Trophoblast cell (in vitro differentiated cells and primary cell): ENCODE results near the gene CLDN5.

Source experiments
- DNase-seq, 2 donors: peaks; one replicate each; pipeline ENCODE4 v3.0.0-alpha.2; 2016
- H2AFZ ChIP-seq: 2 replicates; pipeline ENCODE4 v1.6.1; 2013; ENCODE audit warnings: low read length, moderate library complexity, mild to moderate bottlenecking; ENCODE audit not compliant: insufficient read depth, poor library complexity
- H2AK5ac ChIP-seq: 2 replicates; pipeline ENCODE4 v1.6.1; 2013; ENCODE audit warnings: mild to moderate bottlenecking, low read length
- H2BK120ac ChIP-seq: 2 replicates; pipeline ENCODE4 v1.6.1; 2013; ENCODE audit warnings: low read length, mild to moderate bottlenecking, moderate library complexity; ENCODE audit not compliant: insufficient read depth, poor library complexity
- H2BK12ac ChIP-seq: 2 replicates; pipeline ENCODE4 v1.6.1; 2013; ENCODE audit warnings: mild to moderate bottlenecking, low read length, moderate library complexity
- H2BK5ac ChIP-seq: 2 replicates; pipeline ENCODE4 v1.6.1; 2013; ENCODE audit warnings: low read length, low read depth, moderate library complexity, mild to moderate bottlenecking; ENCODE audit not compliant: poor library complexity
- H3K14ac ChIP-seq: 2 replicates; pipeline ENCODE4 v1.6.1; 2013; ENCODE audit warnings: mild to moderate bottlenecking, low read length
- H3K18ac ChIP-seq: 2 replicates; pipeline ENCODE4 v1.6.1; 2013; ENCODE audit warnings: mild to moderate bottlenecking, low read length
- H3K23ac ChIP-seq: 2 replicates; pipeline ENCODE4 v1.6.1; 2013; ENCODE audit warnings: low read length
- H3K27ac ChIP-seq: 2 replicates; pipeline ENCODE4 v1.5.1; 2013; ENCODE audit warnings: low read depth, mild to moderate bottlenecking, inconsistent platforms, low read length, moderate library complexity
- H3K27me3 ChIP-seq: 2 replicates; pipeline ENCODE4 v1.6.1; 2013; ENCODE audit warnings: inconsistent platforms, mild to moderate bottlenecking, low read length, moderate library complexity; ENCODE audit not compliant: insufficient read depth
- H3K36me3 ChIP-seq, 2 experiments: 1 replicate in 1 of 2; 2 replicates in 1 of 2; pipeline ENCODE4 v1.6.1; 2013; ENCODE audit warnings: low read length in 2 of 2, mild to moderate bottlenecking in 2 of 2, moderate library complexity in 1 of 2; ENCODE audit not compliant: insufficient read depth in 2 of 2, control insufficient read depth in 1 of 2
- H3K4ac ChIP-seq: 2 replicates; pipeline ENCODE4 v1.6.1; 2013; ENCODE audit warnings: low read depth, mild to moderate bottlenecking, low read length, moderate library complexity
- H3K4me1 ChIP-seq, 2 experiments: 1 replicate in 1 of 2; 2 replicates in 1 of 2; pipeline ENCODE4 v1.6.1; 2013; ENCODE audit warnings: low read length in 2 of 2, mild to moderate bottlenecking in 2 of 2, moderate library complexity in 1 of 2; ENCODE audit not compliant: insufficient read depth in 2 of 2, control insufficient read depth in 1 of 2
- H3K4me2 ChIP-seq: 2 replicates; pipeline ENCODE4 v1.6.1; 2013; ENCODE audit warnings: inconsistent platforms, mild to moderate bottlenecking, low read length, moderate library complexity
- H3K4me3 ChIP-seq: 2 replicates; pipeline ENCODE4 v1.5.1; 2013; ENCODE audit warnings: mild to moderate bottlenecking, low read depth, low read length, inconsistent platforms
- H3K79me1 ChIP-seq: one replicate; pipeline ENCODE4 v1.6.1; 2013; ENCODE audit warnings: low read length
- H3K79me2 ChIP-seq: 2 replicates; pipeline ENCODE4 v1.6.1; 2013; ENCODE audit warnings: low read length, mild to moderate bottlenecking; ENCODE audit not compliant: control insufficient read depth, insufficient read depth, poor library complexity
- H3K9ac ChIP-seq: 2 replicates; pipeline ENCODE4 v1.6.1; 2013; ENCODE audit warnings: mild to moderate bottlenecking, low read length
- H3K9me3 ChIP-seq: 2 replicates; pipeline ENCODE4 v1.6.1; 2013; ENCODE audit warnings: low read depth, mild to moderate bottlenecking, control low read depth, inconsistent platforms, low read length; ENCODE audit not compliant: insufficient read depth
- H4K12ac ChIP-seq: 2 replicates; pipeline ENCODE4 v1.6.1; 2013; ENCODE audit warnings: low read depth, mild to moderate bottlenecking, low read length, moderate library complexity
- H4K8ac ChIP-seq: 2 replicates; pipeline ENCODE4 v1.6.1; 2013; ENCODE audit warnings: low read depth, mild to moderate bottlenecking, low read length, moderate library complexity
- H4K91ac ChIP-seq: one replicate; pipeline ENCODE4 v1.6.1; 2013; ENCODE audit warnings: low read depth, mild to moderate bottlenecking, low read length, moderate library complexity
- WGBS: extraction: QIAGEN DNeasy Blood & Tissue Kit; methylation state at CpG from one replicate; pipeline ENCODE4 v1.1.7; 2013; ENCODE audit warnings: missing lambda C conversion rate; ENCODE audit not compliant: insufficient read length, insufficient coverage; ENCODE audit errors: extremely low coverage; 5-methylcytosine and 5-hydroxymethylcytosine counted together

The CLDN5 gene

DNA sequence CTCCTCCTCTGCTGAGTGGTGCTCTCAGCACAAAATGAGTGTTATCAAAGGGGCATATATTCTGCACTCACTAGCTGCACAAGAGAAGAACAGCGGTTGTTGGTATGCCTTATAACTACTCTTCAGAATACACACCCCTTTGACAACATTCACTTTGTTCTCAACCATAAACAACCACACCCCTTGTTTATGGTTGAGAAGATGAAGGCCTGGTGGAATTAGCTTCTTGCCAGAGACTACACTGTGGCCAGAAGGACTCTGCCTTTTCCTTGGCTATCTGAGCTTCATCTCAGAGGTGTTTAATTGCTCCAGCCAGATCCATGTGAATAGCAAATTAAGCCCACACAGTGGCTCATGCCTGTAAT lies 45.0 kb upstream of the CLDN5 start:
- Histone ChIP-seq H3K4me1 (no peaks in the 10 kb centered on the region), H3K27ac (no peak overlapping the region), H3K36me3 (no peaks in the 10 kb centered on the region), H3K18ac (no peak overlapping the region), H2BK12ac (no peak overlapping the region), H4K8ac (no peak overlapping the region), H3K23ac (no peak overlapping the region), H3K14ac (no peak overlapping the region), H3K79me1 (no peaks in the 10 kb centered on the region), H4K91ac (no peak overlapping the region), H3K9ac (no peak overlapping the region), H4K12ac (no peak overlapping the region), H3K79me2 (no peaks in the 10 kb centered on the region), H3K4ac (no peak overlapping the region), H2AK5ac (no peak overlapping the region), H3K4me2 (no peak overlapping the region), H3K9me3 (peaks cover 5% of the 10 kb centered on the region), H3K4me3 (no peak overlapping the region), H3K27me3 (no peaks in the 10 kb centered on the region), H2AFZ (no peak overlapping the region), H2BK5ac (no peak overlapping the region), H2BK120ac (no peak overlapping the region)
- no CpG with 5 or more reads among the region's 1 CpG for WGBS
- DNase-seq, result no peak

DNA sequence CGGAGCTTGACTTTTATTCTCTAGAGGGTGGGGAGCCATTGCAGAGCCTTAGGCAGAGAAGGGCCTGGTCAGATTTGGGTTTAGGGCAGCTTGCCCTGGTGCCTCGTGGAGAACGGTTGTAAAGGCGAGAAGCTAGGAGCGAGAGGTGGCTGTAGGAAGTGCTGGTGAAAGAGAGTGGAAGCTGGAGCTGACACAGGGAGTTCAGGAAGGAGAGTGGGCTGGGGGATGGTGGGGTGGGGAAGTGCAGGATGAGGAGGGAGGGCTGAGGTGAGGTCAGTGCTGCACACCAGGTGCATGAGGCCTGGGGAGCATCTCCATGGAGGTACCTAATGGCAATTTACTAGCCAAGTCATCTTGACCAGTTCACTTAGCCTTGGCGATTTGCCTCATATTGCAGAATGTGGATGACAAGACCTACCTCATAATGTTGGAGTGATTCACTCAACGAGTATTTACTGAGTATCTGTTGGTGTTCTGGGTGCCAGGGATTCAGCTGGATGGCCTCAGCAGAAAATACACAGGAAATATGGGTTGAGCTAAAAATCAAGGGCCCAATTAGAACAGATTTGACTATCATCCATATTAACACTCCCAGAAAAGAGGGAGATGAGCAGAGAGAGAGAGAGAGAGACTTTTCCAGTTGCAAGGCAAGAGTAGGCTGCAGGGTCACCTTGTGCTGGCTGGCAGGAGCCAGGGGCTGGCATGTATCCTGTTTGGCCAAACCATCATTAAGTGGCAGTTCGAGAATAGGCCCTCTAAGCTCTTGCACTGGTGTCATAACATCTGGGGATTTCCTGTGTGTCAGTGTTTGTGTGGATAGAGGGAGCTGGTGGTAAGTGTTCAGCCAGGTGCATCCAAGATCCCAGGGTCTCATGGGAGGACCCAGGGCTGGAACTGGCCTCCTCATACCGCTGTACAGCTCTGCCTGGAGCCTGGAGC lies 44.4 kb upstream of the CLDN5 start:
- H2BK5ac ChIP-seq, result no peak overlapping the region
- H3K14ac ChIP-seq, result no peak overlapping the region
- no CpG with 5 or more reads among the region's 9 CpGs for WGBS
- no peak overlapping the region for H3K9ac ChIP-seq
- H2AFZ ChIP-seq, result no peak overlapping the region
- H3K27ac ChIP-seq, result no peak overlapping the region
- H4K12ac ChIP-seq, result no peak overlapping the region
- H3K9me3 ChIP-seq, result peaks cover 2% of the 10 kb centered on the region
- H3K79me2 ChIP-seq, result no peaks in the 10 kb centered on the region
- H3K4me2 ChIP-seq, result no peak overlapping the region
- no peaks in the 10 kb centered on the region for H3K4me1 ChIP-seq
- H3K27me3 ChIP-seq, result no peaks in the 10 kb centered on the region
- no peak for DNase-seq
- H3K4me3 ChIP-seq, result no peak overlapping the region
- H4K91ac ChIP-seq, result no peak overlapping the region
- no peak overlapping the region for H2AK5ac ChIP-seq
- H2BK120ac ChIP-seq, result no peak overlapping the region
- H3K18ac ChIP-seq, result no peak overlapping the region
- H3K4ac ChIP-seq, result no peak overlapping the region
- H3K36me3 ChIP-seq, result no peaks in the 10 kb centered on the region
- H4K8ac ChIP-seq, result no peak overlapping the region
- H3K79me1 ChIP-seq, result no peaks in the 10 kb centered on the region
- H2BK12ac ChIP-seq, result no peak overlapping the region
- H3K23ac ChIP-seq, result no peak overlapping the region

DNA sequence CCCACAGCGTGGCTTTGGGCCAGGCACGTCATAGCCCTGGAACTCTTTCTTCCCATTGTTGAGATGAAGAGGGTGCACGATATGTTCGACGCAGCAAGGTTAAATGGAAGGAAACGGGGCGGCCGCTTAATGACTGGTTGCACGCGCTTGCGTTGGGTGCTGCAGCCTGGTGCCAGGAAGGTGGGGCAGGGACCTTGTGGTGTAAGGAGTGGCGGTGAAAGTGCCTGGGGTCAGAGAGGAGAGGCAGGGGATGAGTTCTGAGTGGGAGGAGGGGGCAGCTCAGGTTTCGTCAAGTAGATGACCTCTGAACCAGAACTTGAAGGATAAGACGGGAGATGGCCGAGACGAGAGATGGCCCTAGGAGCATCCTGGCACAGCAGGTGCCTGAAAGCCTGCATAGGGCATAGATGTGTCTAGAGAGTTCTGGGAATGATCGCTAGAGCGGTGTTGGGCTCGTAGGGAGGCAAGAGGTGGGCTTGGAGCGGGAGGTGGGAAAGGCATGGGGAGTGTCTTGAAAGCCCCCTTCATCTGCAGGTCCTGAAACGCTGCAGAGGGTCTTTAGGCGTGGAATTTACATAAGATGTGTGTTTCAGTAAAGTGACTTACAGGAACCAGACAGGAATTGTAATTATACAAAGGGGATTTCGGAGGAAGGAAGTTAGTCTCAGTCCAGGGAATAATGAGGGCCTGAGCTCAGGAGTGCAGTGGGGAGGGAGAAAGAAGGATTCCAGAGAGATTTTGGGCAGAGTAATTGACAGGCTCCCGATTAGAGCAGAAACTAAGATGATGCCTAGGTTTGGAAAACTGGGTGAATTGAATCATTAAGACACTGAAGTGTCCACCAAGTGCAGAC lies 43.2 kb upstream of the CLDN5 start:
- Histone ChIP-seq H3K18ac (no peak overlapping the region), H3K79me1 (no peaks in the 10 kb centered on the region), H2AFZ (no peak overlapping the region), H4K8ac (no peak overlapping the region), H3K9me3 (peaks cover 2% of the 10 kb centered on the region), H3K4ac (no peak overlapping the region), H3K79me2 (no peaks in the 10 kb centered on the region), H2AK5ac (no peak overlapping the region), H3K27me3 (no peaks in the 10 kb centered on the region), H2BK120ac (no peak overlapping the region), H3K4me3 (no peak overlapping the region), H3K14ac (no peak overlapping the region), H3K27ac (no peak overlapping the region), H3K36me3 (no peaks in the 10 kb centered on the region), H3K9ac (no peak overlapping the region), H3K4me1 (no peaks in the 10 kb centered on the region), H4K12ac (no peak overlapping the region), H2BK12ac (no peak overlapping the region), H3K4me2 (no peak overlapping the region), H3K23ac (no peak overlapping the region), H2BK5ac (no peak overlapping the region), H4K91ac (no peak overlapping the region)
- WGBS, result no CpG with 5 or more reads among the region's 24 CpGs
- DNase-seq, result no peak

DNA sequence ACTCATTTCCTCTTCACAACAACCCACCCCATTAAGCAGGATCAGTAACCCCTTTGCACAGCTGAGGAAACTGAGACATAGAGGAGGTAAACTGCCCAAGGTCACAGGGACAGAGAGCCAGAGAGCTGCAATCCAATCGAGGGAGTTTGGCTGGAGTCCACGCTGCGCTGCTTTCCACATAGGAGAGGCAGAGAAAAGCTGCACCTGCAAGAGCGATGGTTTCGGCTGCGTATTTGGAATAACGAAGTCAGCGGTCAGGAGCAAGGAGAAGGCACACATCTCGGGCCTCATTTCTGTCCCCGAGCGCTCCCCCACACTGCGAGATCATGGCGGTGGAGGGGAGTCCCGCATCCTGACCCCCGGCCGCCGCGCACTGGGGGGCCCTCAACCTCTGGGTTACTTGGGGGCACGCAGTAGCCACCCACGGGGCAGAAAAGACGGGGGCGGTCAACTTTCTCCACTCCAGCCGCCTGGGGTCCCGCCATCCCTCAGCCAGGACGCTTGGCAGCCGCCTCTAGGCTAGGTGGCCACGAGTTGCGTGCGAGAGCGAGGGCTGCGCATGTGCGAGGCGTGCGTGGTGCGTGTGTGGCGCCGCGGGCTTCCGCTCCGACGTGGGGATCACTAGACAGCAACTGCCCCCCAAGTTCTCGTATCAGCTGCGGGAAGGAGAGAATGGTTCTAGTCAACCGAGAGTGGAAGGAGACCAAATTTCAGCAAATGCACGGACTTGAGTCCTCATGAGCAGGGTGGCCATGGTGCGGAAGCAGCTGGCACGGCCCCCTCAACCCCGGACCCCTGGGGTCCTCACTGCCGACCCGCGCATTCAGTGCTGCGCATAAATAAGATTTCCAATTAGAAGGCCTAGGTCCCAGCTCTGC lies 42.3 kb upstream of the CLDN5 start:
- Histone ChIP-seq H3K18ac (no peak overlapping the region), H2AFZ (no peak overlapping the region), H2BK120ac (no peak overlapping the region), H3K9me3 (no peaks in the 10 kb centered on the region), H3K27ac (no peak overlapping the region), H3K4me3 (no peak overlapping the region), H2AK5ac (no peak overlapping the region), H3K23ac (no peak overlapping the region), H3K4me2 (no peak overlapping the region), H3K27me3 (no peaks in the 10 kb centered on the region), H3K4ac (no peak overlapping the region), H4K12ac (no peak overlapping the region), H2BK5ac (no peak overlapping the region), H2BK12ac (no peak overlapping the region), H3K14ac (no peak overlapping the region), H3K79me1 (no peaks in the 10 kb centered on the region), H3K9ac (no peak overlapping the region), H4K8ac (no peak overlapping the region), H3K4me1 (no peaks in the 10 kb centered on the region), H4K91ac (no peak overlapping the region), H3K79me2 (no peaks in the 10 kb centered on the region), H3K36me3 (no peaks in the 10 kb centered on the region)
- no CpG with 5 or more reads among the region's 52 CpGs for WGBS
- no peak for DNase-seq
